ENCODE measurements around the gene CYTH1.

The CYTH1 gene

DNA sequence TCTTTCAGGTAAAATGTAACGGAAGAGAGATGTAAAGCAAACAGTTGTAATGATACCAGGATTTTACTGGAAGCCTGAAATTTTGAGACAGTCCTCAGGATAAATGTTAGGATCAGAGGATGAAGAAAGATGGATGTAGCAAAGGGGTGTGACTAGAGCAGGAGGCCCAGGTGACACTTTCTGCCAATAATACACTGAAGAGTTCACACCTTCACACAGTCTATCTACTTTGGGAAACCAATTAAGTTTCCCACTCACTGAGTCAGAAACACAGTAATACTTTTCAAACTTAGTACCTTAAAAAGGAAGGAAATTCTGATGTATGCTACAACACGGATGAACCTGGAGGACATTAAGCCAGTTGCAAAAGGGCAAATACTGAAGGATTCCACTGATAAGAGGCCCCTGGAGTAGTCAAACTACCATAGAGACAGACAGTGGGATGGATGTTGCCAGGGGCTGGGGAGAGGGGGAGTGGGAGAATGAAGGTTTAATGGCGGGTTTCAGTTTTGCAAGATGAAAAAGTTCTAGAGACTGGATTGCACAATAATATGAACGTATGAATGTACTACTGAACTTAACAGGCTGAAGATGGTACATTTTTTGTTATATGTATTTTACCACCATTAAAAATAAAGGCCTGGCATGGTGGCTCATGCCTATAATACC lies 62.3 kb downstream of the CYTH1 start:
- in situ Hi-C loops (cut with MboI; ENCODE audit: low sequenced_read_pairs): no loop called here

DNA sequence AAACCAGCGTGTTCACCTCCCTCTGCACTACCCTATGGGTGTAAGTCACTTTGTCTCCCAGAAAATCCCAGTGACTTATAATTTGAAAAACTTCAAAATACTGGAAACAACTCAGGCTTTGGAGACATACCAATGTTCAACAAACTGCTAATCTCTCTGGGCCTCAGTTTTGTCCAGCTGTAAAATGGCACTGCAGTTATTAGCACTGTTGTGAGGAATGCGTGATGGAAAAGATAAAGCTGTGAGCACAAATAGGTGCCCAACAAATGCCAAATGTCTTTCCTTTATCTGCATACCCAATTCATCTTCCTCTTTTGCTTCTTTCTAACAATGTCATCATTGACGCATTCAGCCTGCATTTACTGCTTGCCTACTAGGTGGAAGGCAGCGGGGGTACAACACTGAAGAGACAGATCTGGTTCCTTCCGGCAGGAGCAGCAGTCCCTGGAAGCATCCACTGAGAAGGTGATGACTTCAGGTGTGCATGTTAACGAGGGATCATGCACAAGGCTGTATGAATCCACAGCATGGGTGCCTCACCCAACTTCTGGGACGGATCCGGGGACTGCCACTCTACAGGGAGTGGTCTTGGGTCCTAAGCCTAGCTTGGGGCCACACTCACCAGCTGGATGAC lies 63.4 kb downstream of the CYTH1 start:
- in situ Hi-C loops (cut with MboI; ENCODE audit: low sequenced_read_pairs): no loop called here

DNA sequence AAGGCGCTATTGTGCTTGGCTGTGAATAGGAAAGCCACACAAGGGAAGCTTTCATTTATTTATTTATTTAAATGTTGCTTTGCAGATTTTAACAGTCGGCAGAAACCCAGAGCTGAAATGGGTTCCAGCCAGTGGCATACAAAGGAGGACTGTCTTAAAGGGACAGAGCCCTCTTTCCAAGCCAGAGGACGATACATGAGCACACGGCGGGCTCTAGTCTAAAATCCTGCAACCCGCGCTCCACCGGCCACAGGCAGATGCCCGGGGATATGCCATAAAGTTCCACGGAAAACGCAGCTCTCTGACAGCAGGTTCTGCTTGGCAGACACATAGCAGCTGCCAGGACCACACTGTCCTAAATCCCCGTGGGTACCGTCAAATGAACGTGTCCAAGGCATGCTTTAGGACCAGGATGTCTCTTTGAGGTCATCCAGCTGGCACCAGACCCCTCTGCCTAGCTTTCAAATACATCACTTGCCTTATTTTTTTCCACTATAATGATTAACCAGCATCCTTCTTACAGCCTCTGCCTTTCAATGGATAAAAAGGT lies 64.6 kb downstream of the CYTH1 start:
- in situ Hi-C loops (cut with MboI; ENCODE audit: low sequenced_read_pairs): no loop called here

DNA sequence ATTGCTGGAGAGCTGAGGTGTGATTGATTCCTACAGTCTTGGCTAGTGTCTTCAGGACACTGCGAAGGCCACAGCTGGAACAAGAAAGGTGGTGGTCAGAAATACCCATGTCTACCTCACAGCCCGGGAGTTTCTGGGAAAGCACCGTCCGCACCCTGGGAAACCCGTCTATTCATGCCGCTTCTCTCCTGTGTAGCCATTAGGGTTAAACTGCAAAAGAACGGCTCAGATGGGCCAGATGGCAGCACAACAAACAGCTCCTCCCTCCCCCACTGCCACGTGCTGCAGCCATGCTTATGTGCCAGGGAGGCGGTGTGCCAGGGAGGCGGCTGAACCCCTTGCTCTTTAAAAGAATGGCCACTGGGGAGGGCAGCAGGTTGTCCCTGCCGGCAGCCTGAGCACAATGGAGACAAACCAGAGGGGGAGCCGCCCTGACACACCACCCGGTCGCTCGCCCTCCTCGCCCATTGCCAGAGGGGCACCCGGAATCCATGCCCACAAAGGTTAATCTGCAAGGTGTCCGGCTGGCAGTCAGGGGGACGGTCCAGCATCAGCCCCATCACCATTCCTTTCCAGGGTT lies 65.2 kb downstream of the CYTH1 start:
- in situ Hi-C loops (cut with MboI; ENCODE audit: low sequenced_read_pairs): no loop called here

DNA sequence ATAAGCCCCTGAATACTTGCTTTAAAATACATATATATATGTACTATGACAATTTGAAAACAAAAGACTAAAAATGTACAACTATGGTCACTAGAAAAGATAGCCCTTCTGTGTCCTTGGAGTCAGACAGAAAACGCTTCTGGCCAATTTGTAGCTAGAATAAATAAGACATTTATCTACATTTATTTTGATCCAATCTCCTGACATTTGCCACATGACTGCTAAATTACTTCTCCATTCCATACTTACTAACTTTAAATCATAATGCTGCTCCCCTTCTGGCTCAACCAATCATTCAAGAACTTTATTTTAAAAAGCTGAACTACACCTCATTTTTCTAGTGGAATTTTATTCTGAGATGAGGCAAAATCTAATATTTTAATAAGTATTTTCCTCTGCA lies 65.8 kb downstream of the CYTH1 start:
- in situ Hi-C loops (cut with MboI; ENCODE audit: low sequenced_read_pairs): no loop called here

GRCh38 chr17:78715876-78716275 lies 66.2 kb downstream of the CYTH1 start:
- in situ Hi-C loops (cut with MboI; ENCODE audit: low sequenced_read_pairs): no loop called here

DNA sequence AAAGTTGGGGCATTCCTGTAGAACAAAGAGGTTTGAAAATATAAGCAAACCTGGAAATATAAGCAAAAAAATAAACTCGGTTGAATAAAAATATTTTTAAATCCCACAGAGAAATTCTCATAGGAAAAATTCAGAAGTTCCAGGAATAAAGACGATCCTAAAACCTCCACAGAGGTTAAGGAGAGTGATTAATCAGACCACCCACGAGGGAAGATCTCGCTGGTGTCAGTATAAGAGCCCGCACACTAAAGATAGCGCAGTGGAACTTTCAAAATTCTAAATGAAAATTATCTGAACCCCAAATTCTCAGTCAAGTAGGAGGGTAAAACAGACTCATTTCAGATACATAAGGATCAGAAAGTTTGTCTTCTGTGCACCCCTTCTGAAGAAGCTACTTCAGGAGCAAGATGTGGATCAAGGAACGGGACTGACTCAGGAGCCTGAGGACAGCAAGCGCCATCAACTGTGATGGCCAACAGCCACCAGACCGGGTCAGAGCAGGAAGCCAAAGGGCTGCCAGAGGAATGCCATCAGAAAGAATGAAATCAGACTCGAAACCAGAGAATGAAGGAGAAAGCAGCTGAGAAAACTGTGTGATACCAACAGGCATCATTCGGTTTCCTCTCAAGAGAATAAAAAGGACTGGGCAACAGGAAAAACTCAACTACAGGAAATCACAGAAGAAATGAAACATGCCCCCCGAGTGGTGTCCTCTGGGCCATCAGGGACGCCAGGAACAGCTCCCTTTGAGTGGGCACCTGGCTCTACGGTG lies 66.9 kb downstream of the CYTH1 start:
- in situ Hi-C loops (cut with MboI; ENCODE audit: low sequenced_read_pairs): no loop called here

GRCh38 chr17:78714534-78714933 lies 67.5 kb downstream of the CYTH1 start:
- in situ Hi-C loops (cut with MboI; ENCODE audit: low sequenced_read_pairs): no loop called here

- in situ Hi-C loops (cut with MboI; ENCODE audit: low sequenced_read_pairs): no loop called here
These were observed 70.0 kb downstream of the CYTH1 start for GRCh38 chr17:78712043-78712442.

GRCh38 chr17:78710607-78711006 lies 71.5 kb downstream of the CYTH1 start:
- in situ Hi-C loops (cut with MboI; ENCODE audit: low sequenced_read_pairs): no loop called here

DNA sequence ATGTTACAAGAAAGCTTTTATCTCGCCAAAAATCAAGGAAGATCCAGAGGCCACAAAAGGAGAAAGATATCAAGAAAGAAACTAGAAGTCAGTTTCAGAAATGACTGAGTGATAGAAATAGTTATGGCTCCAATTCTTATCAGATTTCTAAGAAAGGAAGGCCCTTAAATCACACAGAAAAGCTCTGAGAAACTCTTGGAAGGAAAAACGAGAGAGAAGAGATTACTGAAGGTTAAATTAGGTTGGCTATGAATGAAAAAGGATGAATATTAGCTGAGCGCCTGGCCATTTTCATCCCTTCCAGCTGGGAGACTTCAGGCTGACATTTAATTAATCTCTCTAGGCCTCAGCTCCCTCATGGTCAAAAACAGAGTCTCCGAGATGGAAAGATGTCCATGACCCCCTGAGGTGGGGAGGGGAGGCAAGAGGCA lies 72.3 kb downstream of the CYTH1 start:
- in situ Hi-C loops (cut with MboI; ENCODE audit: low sequenced_read_pairs): no loop called here

DNA sequence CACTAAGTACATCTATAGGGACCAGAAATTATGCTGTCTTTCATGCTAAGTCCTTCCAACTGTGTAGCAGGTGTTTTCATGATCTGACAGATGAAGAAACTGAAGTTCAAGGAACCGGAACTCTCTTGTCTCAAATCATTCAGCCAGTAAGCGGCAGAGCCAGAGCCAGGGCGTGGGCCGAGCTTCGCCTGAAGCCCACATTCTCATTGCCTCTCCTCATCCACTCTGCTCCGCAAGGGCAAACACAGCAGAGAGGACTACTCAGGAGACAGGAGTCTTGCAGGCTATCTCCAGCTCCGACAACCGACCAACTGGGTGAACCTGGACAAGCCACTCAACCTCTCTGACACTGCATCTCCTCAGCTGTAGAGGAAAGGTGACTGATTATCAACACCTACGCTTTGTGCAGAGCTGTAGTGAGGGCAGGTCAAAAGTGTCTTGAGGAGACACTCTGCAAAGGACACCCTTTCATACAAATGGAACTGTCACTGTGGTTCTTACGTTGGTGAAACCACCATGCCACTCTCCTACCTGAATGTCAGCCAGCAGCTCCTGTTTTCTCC lies 72.9 kb downstream of the CYTH1 start:
- in situ Hi-C loops (cut with MboI; ENCODE audit: low sequenced_read_pairs): no loop called here

- in situ Hi-C loops (cut with MboI; ENCODE audit: low sequenced_read_pairs): no loop called here
These were observed 73.5 kb downstream of the CYTH1 start for GRCh38 chr17:78708510-78708973.

- in situ Hi-C loops (cut with MboI; ENCODE audit: low sequenced_read_pairs): no loop called here
These were observed 74.2 kb downstream of the CYTH1 start for GRCh38 chr17:78707923-78708322.

DNA sequence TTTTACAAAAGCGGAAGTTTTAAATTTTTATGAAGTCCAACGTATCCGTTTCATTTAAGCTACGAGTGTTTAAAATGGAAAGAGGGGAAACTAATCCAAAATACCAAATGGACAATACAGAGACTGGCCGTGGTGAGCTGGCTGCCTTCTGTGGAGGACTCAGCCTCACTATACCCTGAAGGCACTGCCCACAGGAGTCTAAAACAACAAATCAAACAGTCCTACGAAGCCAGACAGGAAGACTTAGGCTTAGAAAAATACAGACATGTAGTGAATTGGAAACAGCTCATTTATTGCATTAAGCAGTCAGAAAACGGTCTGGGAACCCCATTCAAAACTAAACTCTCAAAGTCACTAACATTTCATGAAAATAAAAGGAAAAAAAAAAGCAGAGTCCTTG lies 75.1 kb downstream of the CYTH1 start:
- in situ Hi-C loops (cut with MboI; ENCODE audit: low sequenced_read_pairs): no loop called here

GRCh38 chr17:78706271-78706915 lies 75.7 kb downstream of the CYTH1 start:
- in situ Hi-C loops (cut with MboI; ENCODE audit: low sequenced_read_pairs): no loop called here

DNA sequence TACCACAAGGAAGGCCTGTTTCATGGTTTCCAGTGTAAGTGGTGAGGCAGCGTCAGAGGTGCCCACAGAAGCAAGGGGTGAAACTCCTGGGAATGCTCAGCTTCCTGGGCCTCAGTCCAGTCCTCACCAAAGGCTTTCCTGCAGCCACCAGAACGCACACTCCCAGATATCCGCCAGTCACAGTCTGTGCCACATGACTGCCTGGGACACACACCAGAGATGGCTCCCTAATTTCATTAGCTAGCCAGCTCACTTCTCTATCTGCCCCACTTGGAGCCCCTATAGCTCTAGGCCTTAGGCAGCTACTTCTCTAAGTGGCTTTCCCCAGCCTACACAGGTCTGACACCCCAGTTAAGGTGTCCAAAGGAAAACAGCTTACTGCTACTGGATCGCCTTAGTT lies 77.0 kb downstream of the CYTH1 start:
- in situ Hi-C loops (cut with MboI; ENCODE audit: low sequenced_read_pairs): no loop called here

DNA sequence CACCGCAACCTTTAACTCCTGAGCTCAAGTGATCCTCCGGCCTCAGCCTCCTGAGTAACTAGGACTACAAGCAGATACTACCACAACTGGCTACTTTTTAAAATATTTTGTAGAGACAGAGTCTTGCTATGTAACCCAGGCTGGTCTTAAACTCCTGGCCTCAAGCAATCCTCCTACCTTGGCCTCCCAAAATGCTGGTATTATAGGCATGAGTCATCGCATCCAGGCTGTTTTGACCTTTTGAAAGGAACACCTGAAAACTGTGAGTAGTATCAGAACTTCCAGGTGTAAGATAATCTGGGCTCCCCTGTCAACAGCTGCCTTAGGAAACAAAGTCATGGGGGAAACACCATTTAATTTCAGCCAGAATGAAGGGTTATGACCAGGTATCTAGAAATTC lies 77.5 kb downstream of the CYTH1 start:
- in situ Hi-C loops (cut with MboI; ENCODE audit: low sequenced_read_pairs): no loop called here

DNA sequence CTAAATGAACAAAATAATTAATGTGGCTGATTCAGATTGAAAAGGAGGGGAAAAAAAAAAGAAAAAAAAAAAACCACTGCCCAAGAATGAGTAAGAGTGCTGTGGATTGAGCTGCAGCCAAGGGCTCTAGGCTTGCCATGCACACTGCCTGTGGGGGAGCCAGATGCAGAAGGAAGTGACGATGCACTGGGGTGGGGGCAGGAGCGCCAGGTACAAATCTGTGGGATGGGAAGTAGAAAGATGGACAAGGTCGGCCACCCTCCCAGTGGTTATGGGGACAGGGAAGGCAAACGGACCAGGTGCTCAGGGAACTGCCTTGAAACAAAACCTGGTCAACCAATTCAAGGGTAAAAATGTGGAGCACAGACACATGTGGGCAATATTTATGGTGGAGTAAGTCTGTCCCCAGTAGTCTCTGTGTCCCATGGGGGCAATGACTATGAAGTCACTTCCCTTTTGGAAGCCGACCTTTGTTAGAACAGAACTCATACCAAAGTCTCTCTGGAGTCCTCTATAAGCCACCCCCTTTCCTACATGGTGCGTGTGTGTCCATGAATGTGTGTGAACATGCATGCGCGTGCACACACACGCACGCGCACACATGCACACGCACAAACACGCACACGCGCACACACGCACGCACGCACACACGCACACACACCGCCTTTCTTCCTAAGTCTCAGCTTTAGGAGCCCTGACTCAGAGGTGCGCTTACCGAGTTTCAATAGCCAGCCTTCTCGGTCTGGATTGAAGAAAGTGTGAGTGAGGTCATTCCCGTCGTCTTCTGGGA lies 84.3 kb downstream of the CYTH1 start:
- in situ Hi-C loops (cut with MboI; ENCODE audit: low sequenced_read_pairs): no loop called here

- in situ Hi-C loops (cut with MboI; ENCODE audit: low sequenced_read_pairs): no loop called here
These were observed 85.0 kb downstream of the CYTH1 start for GRCh38 chr17:78697122-78697521.
